Stimulated activated effector memory CD8-positive, alpha-beta T cell treated with anti-CD3 and anti-CD28 coated beads, Interleukin-12 subunit alpha, Interleukin-12 subunit beta, amount 100 ng/mL, for 72 hours (primary cell): ENCODE results near the gene SYNGAP1.
A peak's percentile ranks its signal among the peaks of the same experiment; 100 is the strongest.
"Not testable (repeated sequence)": the region's sequence is repeated elsewhere in the genome, so short reads cannot be mapped to it uniquely, and the experiment has no call there.

Source experiments
- ATAC-seq: fragments of 150-1000 bp; cut with Tn5 transposase; 2 replicates; pipeline ENCODE4 v1.10.0; 2021
- DNase-seq, 2 donors: peaks; one replicate each; pipeline ENCODE4 v3.0.0; 2021 to 2022; ENCODE audit warnings: low spot score in 2 of 2
- H3K27ac Mint-ChIP-seq: one replicate; pipeline ENCODE4 v1.8.0; 2022; ENCODE audit warnings: mild to moderate bottlenecking, mixed read lengths
- H3K36me3 Mint-ChIP-seq: one replicate; pipeline ENCODE4 v1.8.0; 2022; ENCODE audit warnings: mild to moderate bottlenecking, mixed read lengths
- H3K4me1 Mint-ChIP-seq: one replicate; pipeline ENCODE4 v1.8.0; 2022; ENCODE audit warnings: mixed read lengths
- H3K4me3 Mint-ChIP-seq: one replicate; pipeline ENCODE4 v1.8.0; 2022; ENCODE audit warnings: mild to moderate bottlenecking, mixed read lengths
- H3K9me3 Mint-ChIP-seq: one replicate; pipeline ENCODE4 v1.8.0; 2022; ENCODE audit warnings: mixed read lengths

SYNGAP1 gene

GRCh38 chr6:33391922-33392594, 27.8 kb upstream of the SYNGAP1 start:
- H3K4me1 Mint-ChIP-seq = peaks cover 44% of the 10 kb centered on the region
- no peaks in the 10 kb centered on the region for H3K9me3 Mint-ChIP-seq
- peaks cover 61% of the 10 kb centered on the region for H3K36me3 Mint-ChIP-seq
- H3K27ac Mint-ChIP-seq = peak overlapping the region; percentile 94
- DNase-seq = no peak
- peak overlapping the region; percentile 86 for H3K4me3 Mint-ChIP-seq
- ATAC-seq = peak; percentile 57

GRCh38 chr6:33392595-33392948, 27.3 kb upstream of the SYNGAP1 start:
- peaks cover 66% of the 10 kb centered on the region for H3K36me3 Mint-ChIP-seq
- peak overlapping the region; percentile 94 for H3K27ac Mint-ChIP-seq
- no peaks in the 10 kb centered on the region for H3K9me3 Mint-ChIP-seq
- peaks cover 45% of the 10 kb centered on the region for H3K4me1 Mint-ChIP-seq
- peak overlapping the region; percentile 86 for H3K4me3 Mint-ChIP-seq
- DNase-seq (no peak), ATAC-seq (no peak)

GRCh38 chr6:33392979-33393378, 26.9 kb upstream of the SYNGAP1 start:
- peaks cover 49% of the 10 kb centered on the region for H3K4me1 Mint-ChIP-seq
- H3K27ac Mint-ChIP-seq = peak overlapping the region; percentile 94

GRCh38 chr6:33397541-33397940, 22.3 kb upstream of the SYNGAP1 start:
- ATAC-seq (no peak), DNase-seq (no peak)
- Mint-ChIP-seq H3K36me3 (peaks cover 100% of the 10 kb centered on the region), H3K27ac (peak overlapping the region; percentile 64), H3K9me3 (no peaks in the 10 kb centered on the region), H3K4me1 (peaks cover 32% of the 10 kb centered on the region), H3K4me3 (no peak overlapping the region)

More at GRCh38 chr6:33392979-33393378, 26.9 kb upstream of the SYNGAP1 start:
- Mint-ChIP-seq H3K9me3 (no peaks in the 10 kb centered on the region), H3K36me3 (peaks cover 70% of the 10 kb centered on the region), H3K4me3 (peak overlapping the region; percentile 86)
- DNase-seq = no peak
- no peak for ATAC-seq

GRCh38 chr6:33398601-33399000, 21.3 kb upstream of the SYNGAP1 start:
- H3K4me3 Mint-ChIP-seq, H3K27ac Mint-ChIP-seq, ATAC-seq, DNase-seq, H3K9me3 Mint-ChIP-seq: not testable (repeated sequence)
- Mint-ChIP-seq H3K4me1 (peaks cover 23% of the 10 kb centered on the region), H3K36me3 (peaks cover 100% of the 10 kb centered on the region)

GRCh38 chr6:33399881-33400280, 20.0 kb upstream of the SYNGAP1 start:
- ATAC-seq, DNase-seq, H3K4me3 Mint-ChIP-seq, H3K9me3 Mint-ChIP-seq, H3K27ac Mint-ChIP-seq: not testable (repeated sequence)
- Mint-ChIP-seq H3K4me1 (peaks cover 12% of the 10 kb centered on the region), H3K36me3 (peaks cover 99% of the 10 kb centered on the region)

- DNase-seq (no peak), ATAC-seq (no peak)
- no peak overlapping the region for H3K27ac Mint-ChIP-seq
- no peaks in the 10 kb centered on the region for H3K9me3 Mint-ChIP-seq
- peaks cover 98% of the 10 kb centered on the region for H3K36me3 Mint-ChIP-seq
- H3K4me1 Mint-ChIP-seq = peaks cover 24% of the 10 kb centered on the region
- no peak overlapping the region for H3K4me3 Mint-ChIP-seq
Observed at GRCh38 chr6:33404884-33405283, 15.0 kb upstream of the SYNGAP1 start.

- Mint-ChIP-seq H3K27ac (peak overlapping the region; percentile 70), H3K4me3 (peak overlapping the region; percentile 9), H3K4me1 (peaks cover 26% of the 10 kb centered on the region), H3K36me3 (peaks cover 96% of the 10 kb centered on the region), H3K9me3 (no peaks in the 10 kb centered on the region)
- ATAC-seq (no peak), DNase-seq (no peak)
Observed at GRCh38 chr6:33405386-33405940, 14.4 kb upstream of the SYNGAP1 start.

- ATAC-seq (no peak), DNase-seq (no peak)
- Mint-ChIP-seq H3K9me3 (no peaks in the 10 kb centered on the region), H3K27ac (peak overlapping the region; percentile 70), H3K4me1 (peaks cover 26% of the 10 kb centered on the region), H3K36me3 (peaks cover 95% of the 10 kb centered on the region), H3K4me3 (no peak overlapping the region)
Observed at GRCh38 chr6:33406126-33406525, 13.7 kb upstream of the SYNGAP1 start.

GRCh38 chr6:33407132-33407718, 12.6 kb upstream of the SYNGAP1 start:
- Mint-ChIP-seq H3K27ac (no peak overlapping the region), H3K4me3 (no peak overlapping the region), H3K4me1 (peaks cover 35% of the 10 kb centered on the region), H3K36me3 (peaks cover 92% of the 10 kb centered on the region), H3K9me3 (no peaks in the 10 kb centered on the region)
- DNase-seq (no peak), ATAC-seq (no peak)

GRCh38 chr6:33410050-33410710, 9.7 kb upstream of the SYNGAP1 start:
- ATAC-seq = peak; percentile 93
- H3K27ac Mint-ChIP-seq = peak overlapping the region; percentile 91
- peaks cover 64% of the 10 kb centered on the region for H3K4me1 Mint-ChIP-seq
- peaks cover 92% of the 10 kb centered on the region for H3K36me3 Mint-ChIP-seq
- H3K9me3 Mint-ChIP-seq = no peaks in the 10 kb centered on the region
- DNase-seq = peak; percentile 95 to 98
- peak overlapping the region; percentile 84 for H3K4me3 Mint-ChIP-seq

- Mint-ChIP-seq H3K27ac (peak within 1 kb of the TSS; percentile 91), H3K4me1 (peaks cover 64% of the 10 kb centered on the region), H3K9me3 (no peaks in the 10 kb centered on the region), H3K4me3 (peak within 1 kb of the TSS; percentile 84), H3K36me3 (peaks cover 92% of the 10 kb centered on the region)
- ATAC-seq (peak; percentile 69), DNase-seq (peak; percentile 86 to 96)
Observed at GRCh38 chr6:33410711-33411631, 8.9 kb upstream of the SYNGAP1 start, which contains the start of gene PHF1. PHF1 (plus strand) TSS chr6:33411014; CDS start chr6:33412264, 1,250 bp downstream.

- peaks cover 64% of the 10 kb centered on the region for H3K4me1 Mint-ChIP-seq
- peak overlapping the region; percentile 91 for H3K27ac Mint-ChIP-seq
- peak overlapping the region; percentile 84 for H3K4me3 Mint-ChIP-seq
- ATAC-seq (no peak), DNase-seq (peak in 1 of 2 donors; percentile 51)
- H3K9me3 Mint-ChIP-seq = no peaks in the 10 kb centered on the region
- peaks cover 92% of the 10 kb centered on the region for H3K36me3 Mint-ChIP-seq
Observed at GRCh38 chr6:33411632-33412005, 8.2 kb upstream of the SYNGAP1 start.

- peaks cover 68% of the 10 kb centered on the region for H3K4me1 Mint-ChIP-seq
Observed at GRCh38 chr6:33412140-33413009, 7.5 kb upstream of the SYNGAP1 start.

More at GRCh38 chr6:33412140-33413009, 7.5 kb upstream of the SYNGAP1 start:
- ATAC-seq (no peak), DNase-seq (peak in 1 of 2 donors; percentile 51)
- Mint-ChIP-seq H3K27ac (peak overlapping the region; percentile 99), H3K4me3 (peak overlapping the region; percentile 84), H3K36me3 (peaks cover 92% of the 10 kb centered on the region), H3K9me3 (no peaks in the 10 kb centered on the region)
